GM19452 (cell line): ENCODE data around the gene RNF152.

ENCODE experiments used
- ATAC-seq: cut with Tn5 transposase; IDR thresholded peaks from one replicate; pipeline ENCODE4 v1.9.1; 2021; ENCODE audit not compliant: unreplicated experiment

Gene RNF152

GRCh38 chr18:61761875-61762274, 130.9 kb downstream of the RNF152 start:
- no peak for ATAC-seq
